ENCODE results near the gene ASIC2.

DNA sequence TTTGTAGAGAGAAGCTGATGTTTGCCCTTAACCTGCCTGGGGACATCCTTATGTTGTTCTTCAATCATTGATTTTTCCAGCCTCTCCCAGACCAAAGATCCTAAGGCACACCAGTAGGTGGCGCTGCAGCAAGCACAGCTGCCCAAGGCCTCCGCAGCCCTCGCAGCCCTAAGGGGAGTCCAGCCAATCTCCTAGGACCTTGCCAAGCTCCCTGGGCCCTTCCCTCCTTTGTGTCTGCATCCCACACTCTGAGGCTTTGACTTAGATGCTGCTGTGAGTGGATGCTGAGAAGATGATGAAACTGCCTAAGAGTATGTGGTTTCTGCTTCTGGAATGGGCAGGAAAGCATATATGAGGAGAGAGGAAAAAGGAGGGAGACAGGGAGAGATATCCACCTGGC is 254.4 kb downstream of the ASIC2 start:
- no peak for TF ChIP-seq GATA3 (IDR thresholded peaks at IDR 0.05; ENCODE audit: low read depth, low read length)
- TF ChIP-seq GATA2 (IDR thresholded peaks at IDR 0.05; ENCODE audit: low read depth, low read length): no peak

Measured in SH-SY5Y (cell line).